Measurements from ENCODE around the gene ALCAM. TPM values are rescaled to one million over a fixed set of nuclear protein-coding genes. Genes with fewer than 3 reads are reported as not detected.

The ALCAM gene
- total RNA-seq, 1 donor from 2014 or later, result 28.6 TPM

- Mint-ChIP-seq H3K27ac (no peak overlapping the region), H3K27me3 (peaks cover 48% of the 10 kb centered on the region), H3K36me3 (ENCODE audit: insufficient read depth) (no peaks in the 10 kb centered on the region), H3K4me3 (ENCODE audit: low read depth) (no peak overlapping the region), H3K9me3 (ENCODE audit: low read depth) (no peaks in the 10 kb centered on the region), H3K4me1 (ENCODE audit: low read depth) (peaks cover 8% of the 10 kb centered on the region)
- no peak for DNase-seq (ENCODE audit: low spot score, unreplicated experiment)
- TF ChIP-seq CTCF (IDR thresholded peaks at IDR 0.05; ENCODE audit: unreplicated experiment), result no peak
Observed at GRCh38 chr3:105351821-105352220, 14.9 kb upstream of the ALCAM start.

- H3K27me3 Mint-ChIP-seq, result peaks cover 54% of the 10 kb centered on the region
- no peak overlapping the region for H3K4me3 Mint-ChIP-seq (ENCODE audit: low read depth)
- no peaks in the 10 kb centered on the region for H3K36me3 Mint-ChIP-seq (ENCODE audit: insufficient read depth)
- no peak for DNase-seq (ENCODE audit: low spot score, unreplicated experiment)
- H3K9me3 Mint-ChIP-seq (ENCODE audit: low read depth), result no peaks in the 10 kb centered on the region
- no peak for TF ChIP-seq CTCF (IDR thresholded peaks at IDR 0.05; ENCODE audit: unreplicated experiment)
- H3K27ac Mint-ChIP-seq, result no peak overlapping the region
- H3K4me1 Mint-ChIP-seq (ENCODE audit: low read depth), result peaks cover 8% of the 10 kb centered on the region
Observed at GRCh38 chr3:105352976-105353375, 13.7 kb upstream of the ALCAM start.

GRCh38 chr3:105353485-105354161 is 13.1 kb upstream of the ALCAM start:
- H3K27ac Mint-ChIP-seq, result no peak overlapping the region
- H3K4me3 Mint-ChIP-seq (ENCODE audit: low read depth), result peak overlapping the region; percentile 73
- DNase-seq (ENCODE audit: low spot score, unreplicated experiment), result no peak
- no peaks in the 10 kb centered on the region for H3K9me3 Mint-ChIP-seq (ENCODE audit: low read depth)
- TF ChIP-seq CTCF (IDR thresholded peaks at IDR 0.05; ENCODE audit: unreplicated experiment), result no peak
- H3K27me3 Mint-ChIP-seq, result peaks cover 55% of the 10 kb centered on the region
- H3K36me3 Mint-ChIP-seq (ENCODE audit: insufficient read depth), result no peaks in the 10 kb centered on the region
- H3K4me1 Mint-ChIP-seq (ENCODE audit: low read depth), result peaks cover 8% of the 10 kb centered on the region

- no peak for TF ChIP-seq CTCF (IDR thresholded peaks at IDR 0.05; ENCODE audit: unreplicated experiment)
- DNase-seq (ENCODE audit: low spot score, unreplicated experiment), result no peak
- no peaks in the 10 kb centered on the region for H3K36me3 Mint-ChIP-seq (ENCODE audit: insufficient read depth)
- H3K27ac Mint-ChIP-seq, result no peak overlapping the region
- peak overlapping the region; percentile 73 for H3K4me3 Mint-ChIP-seq (ENCODE audit: low read depth)
- peaks cover 8% of the 10 kb centered on the region for H3K4me1 Mint-ChIP-seq (ENCODE audit: low read depth)
- no peaks in the 10 kb centered on the region for H3K9me3 Mint-ChIP-seq (ENCODE audit: low read depth)
- peaks cover 55% of the 10 kb centered on the region for H3K27me3 Mint-ChIP-seq
Observed at GRCh38 chr3:105354429-105354828, 12.3 kb upstream of the ALCAM start.

GRCh38 chr3:105355408-105356061 is 11.2 kb upstream of the ALCAM start:
- no peak for DNase-seq (ENCODE audit: low spot score, unreplicated experiment)
- Mint-ChIP-seq H3K4me3 (ENCODE audit: low read depth) (no peak overlapping the region), H3K27ac (no peak overlapping the region), H3K27me3 (peaks cover 55% of the 10 kb centered on the region), H3K9me3 (ENCODE audit: low read depth) (no peaks in the 10 kb centered on the region), H3K36me3 (ENCODE audit: insufficient read depth) (no peaks in the 10 kb centered on the region), H3K4me1 (ENCODE audit: low read depth) (peaks cover 8% of the 10 kb centered on the region)
- no peak for TF ChIP-seq CTCF (IDR thresholded peaks at IDR 0.05; ENCODE audit: unreplicated experiment)
